SK-N-SH (cell line): Measurements from ENCODE around the gene EML5. TPM values are rescaled to one million over a fixed set of nuclear protein-coding genes. Genes with fewer than 3 reads are reported as not detected.
A peak's percentile ranks its signal among the peaks of the same experiment; 100 is the strongest.

Experiments
- CTCF ChIA-PET: fragments of 300-600, 350-600 bp; formaldehyde crosslinking; extraction: SDS; loops from one replicate; lab custom pipeline; 2021; lab: Yijun Ruan, JAX
- POLR2A ChIA-PET: fragments of 350-600 bp; sonication (Branson Sonifier 250); formaldehyde crosslinking; extraction: SDS; loops from one replicate; lab custom pipeline; 2020; ENCODE audit warnings: antibody characterized with exemption, inconsistent platforms; lab: Yijun Ruan, JAX
- DNase-seq: peaks from one replicate; pipeline ENCODE4 v3.0.0; 2012
- H2AFZ ChIP-seq: fragments of 200-600 bp; sonication (generic); 2 replicates; pipeline ENCODE4 v1.8.1; 2016; ENCODE audit warnings: antibody characterized with exemption, mild to moderate bottlenecking, low read depth
- H3F3A ChIP-seq: fragments of 200-600 bp; sonication (generic); replicated peaks from 2 replicates; pipeline ENCODE3; 2016; ENCODE audit warnings: antibody characterized with exemption, mild to moderate bottlenecking; ENCODE audit not compliant: insufficient read depth
- H3K27ac ChIP-seq, 2 experiments: fragments of 200-500 bp in 1 of 2; fragments of 200-600 bp in 1 of 2; sonication (Bioruptor generic) in 1 of 2; sonication (generic), shearing (Covaris generic) in 1 of 2; 2 replicates each; pipeline versions ENCODE4 v1.5.1 to v1.6.1; 2014 to 2016; ENCODE audit warnings: low read depth in 2 of 2, inconsistent platforms in 1 of 2, low read length in 1 of 2, mild to moderate bottlenecking in 1 of 2, mixed read lengths in 1 of 2
- H3K27me3 ChIP-seq: fragments of 200-600 bp; sonication (generic), shearing (Covaris generic); 2 replicates; pipeline ENCODE4 v1.6.1; 2016; ENCODE audit warnings: mixed run types; ENCODE audit not compliant: insufficient read depth
- H3K36me3 ChIP-seq, 2 experiments: fragments of 200-500 bp in 1 of 2; fragments of 200-600 bp in 1 of 2; sonication (Bioruptor generic) in 1 of 2; sonication (generic) in 1 of 2; replicated peaks in 1 of 2; 2 replicates each; pipeline versions ENCODE3 to v1.5.1; 2014 to 2016; ENCODE audit warnings: low read length in 1 of 2, mild to moderate bottlenecking in 1 of 2; ENCODE audit not compliant: insufficient read depth in 2 of 2, control insufficient read depth in 1 of 2
- H3K4me1 ChIP-seq, 2 experiments: fragments of 200-500 bp in 1 of 2; fragments of 200-600 bp in 1 of 2; sonication (Bioruptor generic) in 1 of 2; sonication (generic), shearing (Covaris generic) in 1 of 2; 2 replicates each; pipeline versions ENCODE4 v1.5.1 to v1.6.1; 2014 to 2016; ENCODE audit warnings: low read depth in 1 of 2, low read length in 1 of 2, mixed run types in 1 of 2; ENCODE audit not compliant: insufficient read depth in 2 of 2, control insufficient read depth in 1 of 2
- H3K4me2 ChIP-seq: fragments of 200-600 bp; sonication (generic), shearing (Covaris generic); 2 replicates; pipeline ENCODE4 v1.6.1; 2017; ENCODE audit warnings: mixed run types
- H3K4me3 ChIP-seq, 2 experiments: fragments of 200-500 bp in 1 of 2; fragments of 200-600 bp in 1 of 2; sonication (Bioruptor generic) in 1 of 2; sonication (generic), shearing (Covaris generic) in 1 of 2; 2 replicates each; pipeline versions ENCODE4 v1.5.1 to v1.8.1; 2014 to 2016; ENCODE audit warnings: low read depth in 2 of 2, inconsistent platforms in 1 of 2, low read length in 1 of 2, mild to moderate bottlenecking in 1 of 2, mixed read lengths in 1 of 2, moderate library complexity in 1 of 2
- H3K79me2 ChIP-seq: fragments of 200-600 bp; sonication (generic); 2 replicates; pipeline ENCODE4 v1.8.1; 2017; ENCODE audit warnings: mild to moderate bottlenecking; ENCODE audit not compliant: insufficient read depth
- H3K9ac ChIP-seq: fragments of 200-600 bp; sonication (generic); 2 replicates; pipeline ENCODE4 v1.6.1; 2017; ENCODE audit warnings: mixed run types
- H3K9me2 ChIP-seq: fragments of 200-600 bp; sonication (generic); 2 replicates; pipeline ENCODE4 v1.6.1; 2017; ENCODE audit warnings: mixed run types
- H3K9me3 ChIP-seq: fragments of 200-600 bp; sonication (generic); 2 replicates; pipeline ENCODE4 v1.6.1; 2017; ENCODE audit warnings: mixed run types, mild to moderate bottlenecking, moderate library complexity
- H4K20me1 ChIP-seq: fragments of 200-600 bp; sonication (generic); 2 replicates; pipeline ENCODE4 v1.6.1; 2017; ENCODE audit warnings: mild to moderate bottlenecking, mixed run types; ENCODE audit not compliant: insufficient read depth
- CHD2 ChIP-seq: fragments of 150-350 bp; IDR thresholded peaks from 2 replicates; pipeline ENCODE4 v1.6.1; 2018; ENCODE audit warnings: low read length; ENCODE audit not compliant: partially characterized antibody
- EP300 ChIP-seq, 2 experiments: IDR thresholded peaks; 2 replicates each; pipeline versions ENCODE4 v1.4.0 to v1.6.1; 2012; ENCODE audit warnings: borderline replicate concordance in 1 of 2, low read depth in 1 of 2, low read length in 1 of 2
- EZH2phosphoT487 ChIP-seq: fragments of 200-600 bp; sonication (generic); IDR thresholded peaks from 2 replicates; pipeline ENCODE4 v1.6.1; 2017; ENCODE audit warnings: low read depth, mixed run types, mild to moderate bottlenecking, antibody characterized with exemption, moderate library complexity, borderline replicate concordance
- FOSL2 ChIP-seq: IDR thresholded peaks from 2 replicates; pipeline ENCODE4 v1.4.0; 2012; ENCODE audit warnings: low read depth, mild to moderate bottlenecking, moderate library complexity, borderline replicate concordance
- FOXJ3 ChIP-seq: sonication (generic); formaldehyde crosslinking; IDR thresholded peaks from 2 replicates; pipeline ENCODE4 v1.5.1; 2020; ENCODE audit warnings: mild to moderate bottlenecking, missing genetic modification reagents
- GABPA ChIP-seq: IDR thresholded peaks from 2 replicates; pipeline ENCODE4 v1.4.0; 2012; ENCODE audit warnings: low read depth, mild to moderate bottlenecking
- GATA2 ChIP-seq: sonication (generic); formaldehyde crosslinking; IDR thresholded peaks from 2 replicates; pipeline ENCODE4 v1.5.0; 2020; ENCODE audit warnings: mild to moderate bottlenecking, missing genetic modification reagents
- JUND ChIP-seq: IDR thresholded peaks from 2 replicates; pipeline ENCODE4 v1.4.0; 2012
- MAX ChIP-seq: IDR thresholded peaks from 2 replicates; pipeline ENCODE4 v1.4.0; 2012; ENCODE audit warnings: low read depth
- MEF2A ChIP-seq: IDR thresholded peaks from 2 replicates; pipeline ENCODE4 v1.4.0; 2012; ENCODE audit warnings: low read depth, borderline replicate concordance
- NFIC ChIP-seq: IDR thresholded peaks from 2 replicates; pipeline ENCODE4 v1.4.0; 2012; ENCODE audit warnings: borderline replicate concordance
- NRF1 ChIP-seq: IDR thresholded peaks from 2 replicates; pipeline ENCODE4 v1.6.1; 2012; ENCODE audit warnings: low read depth, mild to moderate bottlenecking, low read length
- POLR2AphosphoS5 ChIP-seq: IDR thresholded peaks from 2 replicates; pipeline ENCODE4 v1.6.1; 2012; ENCODE audit warnings: low read depth, low read length
- RAD21 ChIP-seq: IDR thresholded peaks from 2 replicates; pipeline ENCODE4 v1.6.1; 2012; ENCODE audit warnings: mild to moderate bottlenecking, low read length
- RFX5 ChIP-seq: IDR thresholded peaks from 2 replicates; pipeline ENCODE4 v1.6.1; 2012; ENCODE audit warnings: mild to moderate bottlenecking, improper control_type of control experiment, low read length
- RXRA ChIP-seq: IDR thresholded peaks from 2 replicates; pipeline ENCODE4 v1.4.0; 2012; ENCODE audit warnings: low read depth, mild to moderate bottlenecking, borderline replicate concordance
- SIN3A ChIP-seq: IDR thresholded peaks from 2 replicates; pipeline ENCODE4 v1.6.1; 2012; ENCODE audit warnings: low read depth, mild to moderate bottlenecking, low read length, moderate library complexity, borderline replicate concordance
- SMC3 ChIP-seq: IDR thresholded peaks from 2 replicates; pipeline ENCODE4 v1.6.1; 2012; ENCODE audit warnings: low read depth, low read length, improper control_type of control experiment
- TAF1 ChIP-seq: IDR thresholded peaks from 2 replicates; pipeline ENCODE4 v1.6.1; 2012; ENCODE audit warnings: low read depth, mild to moderate bottlenecking, low read length, moderate library complexity, borderline replicate concordance
- TCF12 ChIP-seq: IDR thresholded peaks from 2 replicates; pipeline ENCODE4 v1.4.0; 2012
- USF1 ChIP-seq: IDR thresholded peaks from 2 replicates; pipeline ENCODE4 v1.4.0; 2012; ENCODE audit warnings: low read depth, borderline replicate concordance
- WGBS: methylation state at CpG from one replicate; pipeline ENCODE4 v1.1.6; 2017; ENCODE audit warnings: low lambda C conversion rate; 5-methylcytosine and 5-hydroxymethylcytosine counted together
- polyA plus RNA-seq, 3 experiments: library from polyadenylated mRNA; depleted of rRNA; stranded (reverse); fragments of >200 nt; gene quantifications; 2 replicates each; pipeline ENCODE4 v1.2.3, GENCODE V29; 2012
- TF ChIP-seq, protein P1 (sequence below): fragments of 150-350 bp; IDR thresholded peaks from 2 replicates; pipeline ENCODE4 v1.6.1; 2016; ENCODE audit warnings: mild to moderate bottlenecking, low read depth, low read length
- TF ChIP-seq, protein P2 (sequence below): IDR thresholded peaks from 2 replicates; pipeline ENCODE4 v1.4.0; 2012; ENCODE audit warnings: low read depth, borderline replicate concordance
- TF ChIP-seq, protein P3 (sequence below): fragments of 200-600 bp; sonication (generic); IDR thresholded peaks from 2 replicates; pipeline ENCODE4 v1.6.1; 2017; ENCODE audit warnings: antibody characterized with exemption, mild to moderate bottlenecking, moderate library complexity
- TF ChIP-seq, protein P4 (sequence below): IDR thresholded peaks from 2 replicates; pipeline ENCODE4; 2012

EML5 gene
- polyA plus RNA-seq, 1 of the 3 experiments (the other 2 are of a cell fraction): 0.23 TPM

- TF ChIP-seq GABPA: no peak
These were observed 176.1 kb downstream of the EML5 start (continued) for GRCh38 chr14:88616697-88617096.

DNA sequence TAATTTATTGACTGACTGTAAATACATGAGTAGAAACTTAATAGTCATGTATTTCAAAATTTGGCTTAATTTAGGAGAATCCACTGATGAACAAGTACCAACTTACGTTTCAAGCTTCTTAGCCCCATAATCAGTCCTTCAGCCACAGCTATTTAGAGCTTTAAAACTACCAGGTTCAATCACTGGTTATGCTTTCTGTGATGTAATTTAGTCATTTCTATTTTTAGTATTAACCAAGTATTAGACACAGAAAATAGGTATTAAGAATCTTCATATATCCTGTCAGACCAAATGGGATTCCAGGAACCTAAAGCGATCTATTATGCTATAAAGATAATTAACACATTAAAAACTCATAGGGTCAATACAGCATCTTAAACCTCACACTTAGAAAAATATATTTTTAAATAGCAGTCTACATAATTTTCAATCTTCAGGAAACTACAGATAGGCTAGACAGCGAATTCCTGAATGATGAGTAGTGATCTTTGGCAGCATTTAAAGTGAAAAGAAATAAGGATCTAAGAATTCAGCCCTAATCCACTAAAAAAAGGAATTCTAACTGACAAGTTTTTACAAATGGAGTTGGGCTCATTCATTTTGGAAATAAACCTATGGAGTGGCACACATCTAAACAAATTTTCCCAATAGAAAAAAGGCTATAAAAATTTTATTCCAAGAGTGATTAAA, 178.4 kb downstream of the EML5 start:
- H3K4me3 ChIP-seq: no peak overlapping the region; a peak in 1 of 4 replicates
- ChIA-PET POLR2A (no interaction called here), CTCF (interaction anchor here (1.3 kb wide), 1 partner anchor 10 kb away, joined by 3 read pairs; no protein-coding TSS in a partner anchor)
- H2AFZ ChIP-seq: no peak overlapping the region
- H3K79me2 ChIP-seq: no peaks in the 10 kb centered on the region
- peaks cover 74 to 78% of the 10 kb centered on the region in 2 experiments for H3K36me3 ChIP-seq
- H3F3A ChIP-seq: peaks cover 40% of the 10 kb centered on the region
- H3K9me2 ChIP-seq: no peaks in the 10 kb centered on the region
- no peaks in the 10 kb centered on the region for H3K9me3 ChIP-seq
- DNase-seq: no peak
- peak overlapping the region; percentile 43; the same call in 1 of the 2 replicates for H3K9ac ChIP-seq
- no peaks in the 10 kb centered on the region for H3K27me3 ChIP-seq
- H3K27ac ChIP-seq: peak overlapping the region; percentile 65 to 74
- peaks cover 9 to 18% of the 10 kb centered on the region in 2 experiments for H3K4me1 ChIP-seq
- H3K4me2 ChIP-seq: peak overlapping the region; percentile 58; the same call in 1 of the 2 replicates
- 46% methylated on average over 3 of the region's 3 CpGs for WGBS
- H4K20me1 ChIP-seq: no peaks in the 10 kb centered on the region; the same call in 1 of the 2 replicates
- TF ChIP-seq RFX5 (no peak), USF1 (no peak), FOSL2 (peak; percentile 37; the same call in 1 of the 2 replicates), FOXJ3 (no peak), MAX (no peak), MEF2A (peak; percentile 54; the same call in 1 of the 2 replicates), GATA2 (CRISPR knock-in tag) (no peak), JUND (peak; percentile 70), CHD2 (no peak), NRF1 (no peak), POLR2AphosphoS5 (no peak), SMC3 (no peak), TCF12 (peak; percentile 18; the same call in 1 of the 2 replicates), EP300 (IDR thresholded peaks at IDR 0.05; ENCODE audit: borderline replicate concordance in 1 of 2, low read depth in 1 of 2, low read length in 1 of 2) (no peak), NFIC (peak; percentile 65; the same call in 1 of the 2 replicates), EZH2phosphoT487 (no peak), RAD21 (no peak), RXRA (no peak), GABPA (no peak), SIN3A (no peak), TAF1 (no peak)
- TF ChIP-seq, protein P1, sequence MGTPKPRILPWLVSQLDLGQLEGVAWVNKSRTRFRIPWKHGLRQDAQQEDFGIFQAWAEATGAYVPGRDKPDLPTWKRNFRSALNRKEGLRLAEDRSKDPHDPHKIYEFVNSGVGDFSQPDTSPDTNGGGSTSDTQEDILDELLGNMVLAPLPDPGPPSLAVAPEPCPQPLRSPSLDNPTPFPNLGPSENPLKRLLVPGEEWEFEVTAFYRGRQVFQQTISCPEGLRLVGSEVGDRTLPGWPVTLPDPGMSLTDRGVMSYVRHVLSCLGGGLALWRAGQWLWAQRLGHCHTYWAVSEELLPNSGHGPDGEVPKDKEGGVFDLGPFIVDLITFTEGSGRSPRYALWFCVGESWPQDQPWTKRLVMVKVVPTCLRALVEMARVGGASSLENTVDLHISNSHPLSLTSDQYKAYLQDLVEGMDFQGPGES: no peak
- TF ChIP-seq, protein P2, sequence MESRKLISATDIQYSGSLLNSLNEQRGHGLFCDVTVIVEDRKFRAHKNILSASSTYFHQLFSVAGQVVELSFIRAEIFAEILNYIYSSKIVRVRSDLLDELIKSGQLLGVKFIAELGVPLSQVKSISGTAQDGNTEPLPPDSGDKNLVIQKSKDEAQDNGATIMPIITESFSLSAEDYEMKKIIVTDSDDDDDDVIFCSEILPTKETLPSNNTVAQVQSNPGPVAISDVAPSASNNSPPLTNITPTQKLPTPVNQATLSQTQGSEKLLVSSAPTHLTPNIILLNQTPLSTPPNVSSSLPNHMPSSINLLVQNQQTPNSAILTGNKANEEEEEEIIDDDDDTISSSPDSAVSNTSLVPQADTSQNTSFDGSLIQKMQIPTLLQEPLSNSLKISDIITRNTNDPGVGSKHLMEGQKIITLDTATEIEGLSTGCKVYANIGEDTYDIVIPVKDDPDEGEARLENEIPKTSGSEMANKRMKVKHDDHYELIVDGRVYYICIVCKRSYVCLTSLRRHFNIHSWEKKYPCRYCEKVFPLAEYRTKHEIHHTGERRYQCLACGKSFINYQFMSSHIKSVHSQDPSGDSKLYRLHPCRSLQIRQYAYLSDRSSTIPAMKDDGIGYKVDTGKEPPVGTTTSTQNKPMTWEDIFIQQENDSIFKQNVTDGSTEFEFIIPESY: no peak
- TF ChIP-seq, protein P3, sequence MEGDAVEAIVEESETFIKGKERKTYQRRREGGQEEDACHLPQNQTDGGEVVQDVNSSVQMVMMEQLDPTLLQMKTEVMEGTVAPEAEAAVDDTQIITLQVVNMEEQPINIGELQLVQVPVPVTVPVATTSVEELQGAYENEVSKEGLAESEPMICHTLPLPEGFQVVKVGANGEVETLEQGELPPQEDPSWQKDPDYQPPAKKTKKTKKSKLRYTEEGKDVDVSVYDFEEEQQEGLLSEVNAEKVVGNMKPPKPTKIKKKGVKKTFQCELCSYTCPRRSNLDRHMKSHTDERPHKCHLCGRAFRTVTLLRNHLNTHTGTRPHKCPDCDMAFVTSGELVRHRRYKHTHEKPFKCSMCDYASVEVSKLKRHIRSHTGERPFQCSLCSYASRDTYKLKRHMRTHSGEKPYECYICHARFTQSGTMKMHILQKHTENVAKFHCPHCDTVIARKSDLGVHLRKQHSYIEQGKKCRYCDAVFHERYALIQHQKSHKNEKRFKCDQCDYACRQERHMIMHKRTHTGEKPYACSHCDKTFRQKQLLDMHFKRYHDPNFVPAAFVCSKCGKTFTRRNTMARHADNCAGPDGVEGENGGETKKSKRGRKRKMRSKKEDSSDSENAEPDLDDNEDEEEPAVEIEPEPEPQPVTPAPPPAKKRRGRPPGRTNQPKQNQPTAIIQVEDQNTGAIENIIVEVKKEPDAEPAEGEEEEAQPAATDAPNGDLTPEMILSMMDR: no peak
- TF ChIP-seq, protein P4, sequence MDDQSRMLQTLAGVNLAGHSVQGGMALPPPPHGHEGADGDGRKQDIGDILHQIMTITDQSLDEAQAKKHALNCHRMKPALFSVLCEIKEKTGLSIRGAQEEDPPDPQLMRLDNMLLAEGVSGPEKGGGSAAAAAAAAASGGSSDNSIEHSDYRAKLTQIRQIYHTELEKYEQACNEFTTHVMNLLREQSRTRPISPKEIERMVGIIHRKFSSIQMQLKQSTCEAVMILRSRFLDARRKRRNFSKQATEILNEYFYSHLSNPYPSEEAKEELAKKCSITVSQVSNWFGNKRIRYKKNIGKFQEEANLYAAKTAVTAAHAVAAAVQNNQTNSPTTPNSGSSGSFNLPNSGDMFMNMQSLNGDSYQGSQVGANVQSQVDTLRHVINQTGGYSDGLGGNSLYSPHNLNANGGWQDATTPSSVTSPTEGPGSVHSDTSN: peak; percentile 44
